ENCODE measurements around the gene ADGRD1. TPM values are rescaled to one million over a fixed set of nuclear protein-coding genes. Genes with fewer than 3 reads are reported as not detected.
"Not testable (repeated sequence)": the region's sequence is repeated elsewhere in the genome, so short reads cannot be mapped to it uniquely, and the experiment has no call there.

The ADGRD1 gene
- polyA plus RNA-seq, 6 donors from 2014 or later, result 0.26 to 6.6 (median 1.9) TPM

GRCh38 chr12:131061041-131061806 is 107.5 kb downstream of the ADGRD1 start:
- no peak for DNase-seq
- Mint-ChIP-seq H3K27ac (peak overlapping the region in 1 of 6 donors; percentile 72), H3K9me3 (no peaks in the 10 kb centered on the region), H3K36me3 (peaks cover 0 to 7% of the 10 kb centered on the region in 2 donors), H3K4me1 (peaks cover 9 to 26% (median 12%) of the 10 kb centered on the region in 3 donors), H3K27me3 (peaks cover 5 to 26% (median 7%) of the 10 kb centered on the region in 3 donors), H3K4me3 (peak overlapping the region in 1 of 8 donors; percentile 70)
- peak; percentile 45 to 49 for ATAC-seq (ENCODE audit: low read depth in 2 of 2)

DNA sequence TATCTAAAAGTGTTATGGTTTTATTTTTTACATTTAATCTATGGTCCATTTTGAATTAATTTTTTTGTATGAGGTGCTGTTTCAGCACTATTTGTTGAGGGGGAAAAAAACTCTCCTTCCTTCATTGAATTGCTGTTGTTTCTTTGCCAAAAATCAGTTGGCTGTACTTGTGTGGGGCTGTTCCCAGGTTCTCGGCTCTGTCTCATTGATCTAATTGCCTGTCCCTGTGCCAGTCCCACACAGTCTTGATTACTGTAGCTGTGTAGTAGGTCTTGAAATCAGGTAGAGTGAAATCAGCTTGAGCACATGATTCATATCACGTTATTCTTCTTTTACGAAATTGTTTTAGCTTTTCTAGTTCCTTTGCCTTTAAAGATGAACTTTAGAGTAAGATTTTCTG is 109.7 kb downstream of the ADGRD1 start:
- Mint-ChIP-seq H3K27ac (peak overlapping the region in 1 of 6 donors; percentile 6), H3K27me3 (peaks cover 0 to 13% (median 4%) of the 10 kb centered on the region in 3 donors), H3K36me3 (peaks cover 0 to 7% of the 10 kb centered on the region in 2 donors), H3K4me3 (no peak overlapping the region), H3K4me1 (peaks cover 7 to 22% (median 9%) of the 10 kb centered on the region in 3 donors), H3K9me3 (no peaks in the 10 kb centered on the region)
- no peak for ATAC-seq (ENCODE audit: low read depth in 2 of 2)
- no peak for DNase-seq

DNA sequence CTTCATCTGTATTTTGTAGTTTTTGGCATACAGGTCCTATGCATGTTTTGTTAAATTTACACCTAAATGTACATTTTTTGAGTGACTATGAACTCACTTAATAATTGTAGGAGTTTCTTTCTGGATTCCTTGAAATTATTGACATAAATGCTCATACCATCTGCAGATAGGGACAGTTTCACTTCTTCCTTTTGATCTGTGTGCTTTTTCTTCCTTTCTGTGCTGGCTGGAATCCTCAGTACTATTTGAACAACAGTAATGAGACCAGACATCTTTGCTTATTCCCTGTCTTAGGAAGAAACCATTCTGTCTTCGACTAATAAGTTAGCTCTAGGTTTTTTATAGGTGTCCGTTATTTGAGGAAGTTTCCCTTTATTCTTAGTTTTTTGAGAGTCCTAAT is 110.3 kb downstream of the ADGRD1 start:
- H3K9me3 Mint-ChIP-seq, result no peaks in the 10 kb centered on the region
- DNase-seq (no peak), ATAC-seq (ENCODE audit: low read depth in 2 of 2) (no peak)
- H3K4me3 Mint-ChIP-seq, result no peak overlapping the region
- H3K27ac Mint-ChIP-seq, result peak overlapping the region in 3 of 6 donors; percentile 6 to 77 (median 72)
- H3K36me3 Mint-ChIP-seq, result peaks cover 0 to 7% of the 10 kb centered on the region in 2 donors
- peaks cover 7 to 22% (median 9%) of the 10 kb centered on the region in 3 donors for H3K4me1 Mint-ChIP-seq
- H3K27me3 Mint-ChIP-seq, result peaks cover 0 to 8% (median 4%) of the 10 kb centered on the region in 3 donors

GRCh38 chr12:131065279-131065678 is 111.6 kb downstream of the ADGRD1 start:
- DNase-seq (no peak), ATAC-seq (ENCODE audit: low read depth in 2 of 2) (no peak)
- H3K4me3 Mint-ChIP-seq, result no peak overlapping the region
- H3K4me1 Mint-ChIP-seq, result peaks cover 7 to 22% (median 9%) of the 10 kb centered on the region in 3 donors
- peaks cover 0 to 7% of the 10 kb centered on the region in 2 donors for H3K36me3 Mint-ChIP-seq
- H3K27ac Mint-ChIP-seq, result no peak overlapping the region
- peaks cover 0 to under 1% (median 0%) of the 10 kb centered on the region in 7 donors for H3K9me3 Mint-ChIP-seq
- H3K27me3 Mint-ChIP-seq, result peaks cover 0 to 8% (median 4%) of the 10 kb centered on the region in 3 donors

DNA sequence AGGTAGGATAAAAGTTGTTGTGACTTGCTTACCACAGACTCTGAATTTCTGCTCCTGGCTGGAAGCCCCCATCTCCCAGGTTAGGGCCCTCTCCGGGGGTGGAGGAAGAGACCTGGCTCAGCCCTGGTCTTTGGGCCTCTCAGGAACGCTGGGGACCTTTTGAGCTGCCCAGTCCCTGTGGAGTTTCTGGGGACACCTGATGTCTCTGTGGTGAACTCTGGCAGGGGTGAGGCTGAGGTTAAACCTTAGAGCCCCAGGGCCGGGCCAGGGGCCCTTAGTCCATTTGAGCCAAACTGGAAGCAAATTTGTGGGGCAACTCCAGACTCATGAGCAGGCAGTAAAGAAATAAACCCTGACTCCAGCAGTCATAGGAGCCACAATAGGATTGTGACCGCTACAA is 112.1 kb downstream of the ADGRD1 start:
- peak overlapping the region in 1 of 8 donors; percentile 40 for H3K4me3 Mint-ChIP-seq
- H3K4me1 Mint-ChIP-seq, result peaks cover 7 to 21% (median 9%) of the 10 kb centered on the region in 3 donors
- no peak overlapping the region for H3K27ac Mint-ChIP-seq
- peaks cover 0 to 8% (median 0%) of the 10 kb centered on the region in 3 donors for H3K27me3 Mint-ChIP-seq
- H3K36me3 Mint-ChIP-seq, result peaks cover 0 to 7% of the 10 kb centered on the region in 2 donors
- peaks cover 0 to 3% (median 0%) of the 10 kb centered on the region in 7 donors for H3K9me3 Mint-ChIP-seq
- ATAC-seq (ENCODE audit: low read depth in 2 of 2), result no peak
- DNase-seq, result no peak

DNA sequence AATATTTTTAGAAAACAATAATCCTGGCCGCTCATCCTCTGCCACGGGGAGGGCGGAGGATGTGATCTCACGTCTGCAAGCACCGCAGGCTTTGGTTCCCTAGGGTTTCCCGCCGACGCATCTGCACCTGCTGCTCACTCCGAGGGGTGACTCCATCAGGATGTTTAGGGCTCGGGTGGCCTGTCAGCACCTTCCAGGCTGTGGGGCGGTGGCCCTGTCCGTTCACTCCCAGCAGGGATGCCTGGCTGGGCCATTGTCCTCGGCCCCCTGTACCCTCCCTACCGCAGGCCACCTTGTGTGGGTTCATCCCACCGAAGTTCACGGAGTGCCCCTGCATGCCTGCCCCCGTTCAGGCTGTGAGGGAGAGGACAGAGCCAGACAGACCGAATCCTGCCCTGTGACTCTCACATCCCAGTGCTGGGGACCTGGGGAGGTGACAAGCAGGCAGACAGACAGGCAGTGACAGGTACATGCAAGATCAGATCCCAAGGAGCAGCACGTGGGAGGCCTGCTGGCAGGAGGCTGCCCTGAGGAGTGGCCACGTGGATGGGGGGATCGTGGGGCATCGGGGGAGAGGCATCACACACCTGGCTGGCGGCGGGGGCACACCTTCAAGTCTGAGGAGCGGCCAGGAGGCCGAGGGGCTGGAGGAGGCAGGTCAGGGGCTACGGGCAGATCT is 112.6 kb downstream of the ADGRD1 start:
- DNase-seq (no peak), ATAC-seq (ENCODE audit: low read depth in 2 of 2) (no peak)
- H3K27ac Mint-ChIP-seq, result peak overlapping the region in 1 of 6 donors; percentile 86
- peak overlapping the region in 1 of 8 donors; percentile 44 for H3K4me3 Mint-ChIP-seq
- H3K9me3 Mint-ChIP-seq, result peaks cover 0 to 4% (median 0%) of the 10 kb centered on the region in 7 donors
- peaks cover 7 to 15% (median 9%) of the 10 kb centered on the region in 3 donors for H3K4me1 Mint-ChIP-seq
- peaks cover 0 to 4% of the 10 kb centered on the region in 2 donors for H3K36me3 Mint-ChIP-seq
- H3K27me3 Mint-ChIP-seq, result peaks cover 0 to 8% (median 0%) of the 10 kb centered on the region in 3 donors

- DNase-seq, result no peak
- ATAC-seq (ENCODE audit: low read depth in 2 of 2), result no peak
Observed at GRCh38 chr12:131066886-131067490, 113.3 kb downstream of the ADGRD1 start.

GRCh38 chr12:131067981-131068851 is 114.5 kb downstream of the ADGRD1 start:
- Mint-ChIP-seq H3K27ac (peak overlapping the region in 1 of 6 donors; percentile 67), H3K36me3 (no peaks in the 10 kb centered on the region), H3K9me3 (peaks cover 0 to 4% (median 0%) of the 10 kb centered on the region in 7 donors), H3K27me3 (peaks cover 0 to 8% (median 0%) of the 10 kb centered on the region in 3 donors), H3K4me1 (peaks cover 7 to 12% (median 9%) of the 10 kb centered on the region in 3 donors), H3K4me3 (no peak overlapping the region)
- ATAC-seq (ENCODE audit: low read depth in 2 of 2), result no peak
- DNase-seq, result no peak

More at GRCh38 chr12:131066886-131067490, 113.3 kb downstream of the ADGRD1 start:
- no peaks in the 10 kb centered on the region for H3K36me3 Mint-ChIP-seq
- H3K4me3 Mint-ChIP-seq, result peak overlapping the region in 1 of 8 donors; percentile 18
- peaks cover 0 to 4% (median 0%) of the 10 kb centered on the region in 7 donors for H3K9me3 Mint-ChIP-seq
- H3K4me1 Mint-ChIP-seq, result peaks cover 7 to 12% (median 9%) of the 10 kb centered on the region in 3 donors
- H3K27ac Mint-ChIP-seq, result peak overlapping the region in 1 of 6 donors; percentile 86
- peaks cover 0 to 8% (median 0%) of the 10 kb centered on the region in 3 donors for H3K27me3 Mint-ChIP-seq

DNA sequence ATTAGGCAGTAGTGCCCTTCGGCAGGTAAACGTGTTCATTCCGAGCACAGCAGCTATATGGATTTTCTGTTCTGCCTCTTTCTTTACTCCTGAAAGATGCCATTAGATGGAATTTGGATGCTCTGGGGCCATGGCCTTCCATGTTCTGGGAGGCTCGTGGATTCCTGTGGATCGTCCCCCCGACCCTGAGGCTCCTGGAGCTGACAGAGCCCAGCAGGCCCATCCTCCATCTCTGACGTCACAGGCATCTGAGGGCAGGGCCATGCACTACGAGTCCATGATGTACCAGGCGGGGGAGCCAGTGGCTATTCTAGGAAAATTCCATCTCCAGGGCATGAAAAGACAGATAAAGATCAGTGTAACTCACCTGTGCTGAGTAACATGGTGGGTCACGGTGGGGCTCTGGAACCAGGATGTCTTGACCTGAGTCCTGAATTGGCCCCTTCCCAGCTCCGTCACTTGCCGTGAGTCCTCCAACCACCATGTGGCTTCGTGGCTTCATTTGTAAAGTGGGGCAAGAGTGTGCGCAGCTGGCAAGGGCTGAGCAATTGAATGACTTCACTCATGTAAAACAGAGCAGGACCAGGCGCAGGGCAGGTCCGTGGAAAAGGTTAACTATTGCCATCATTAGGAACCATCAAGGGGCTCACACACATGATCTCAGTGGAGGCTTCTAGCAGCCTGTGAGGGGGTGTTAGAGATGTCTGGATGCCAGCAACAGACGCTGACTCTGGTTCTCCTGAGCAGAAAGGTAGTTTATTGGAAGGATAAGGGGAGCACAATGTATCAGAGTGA is 115.4 kb downstream of the ADGRD1 start:
- not testable (repeated sequence) for H3K27me3 Mint-ChIP-seq; H3K36me3 Mint-ChIP-seq; H3K9me3 Mint-ChIP-seq; H3K4me3 Mint-ChIP-seq; ATAC-seq (ENCODE audit: low read depth in 2 of 2); H3K4me1 Mint-ChIP-seq; DNase-seq
- peak overlapping the region in 1 of 6 donors; percentile 53 for H3K27ac Mint-ChIP-seq

DNA sequence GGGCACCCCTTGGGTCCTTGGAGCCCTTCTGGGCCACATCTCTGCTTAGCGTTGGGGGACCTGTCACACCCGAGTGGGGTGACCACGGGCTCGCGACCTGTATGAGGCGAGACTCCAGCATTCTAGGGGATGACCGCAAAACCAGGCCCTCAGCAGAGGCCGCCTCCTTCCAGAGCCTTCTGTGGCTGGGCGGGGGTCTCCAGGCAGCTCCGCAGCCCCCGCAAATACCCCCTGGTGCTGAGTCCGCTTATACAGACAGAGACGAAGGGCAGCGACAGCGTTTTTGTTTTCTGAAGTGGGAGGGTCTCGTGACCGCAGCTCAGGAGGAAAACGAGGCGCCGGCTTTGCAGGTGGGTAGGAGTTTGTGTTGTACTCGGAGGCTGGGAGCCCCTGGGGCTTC is 116.4 kb downstream of the ADGRD1 start:
- not testable (repeated sequence) for H3K4me3 Mint-ChIP-seq; H3K27me3 Mint-ChIP-seq; H3K9me3 Mint-ChIP-seq; H3K4me1 Mint-ChIP-seq; ATAC-seq (ENCODE audit: low read depth in 2 of 2); DNase-seq; H3K36me3 Mint-ChIP-seq
- peak overlapping the region in 1 of 6 donors; percentile 72 for H3K27ac Mint-ChIP-seq

- DNase-seq; H3K4me1 Mint-ChIP-seq; H3K4me3 Mint-ChIP-seq; H3K9me3 Mint-ChIP-seq; H3K27ac Mint-ChIP-seq; H3K27me3 Mint-ChIP-seq; ATAC-seq (ENCODE audit: low read depth in 2 of 2); H3K36me3 Mint-ChIP-seq: not testable (repeated sequence)
Observed at GRCh38 chr12:131070668-131071067, 117.0 kb downstream of the ADGRD1 start.

Data from naive B cell (primary cell).